ENCODE data around the gene RAPGEFL1.

RAPGEFL1 gene

DNA sequence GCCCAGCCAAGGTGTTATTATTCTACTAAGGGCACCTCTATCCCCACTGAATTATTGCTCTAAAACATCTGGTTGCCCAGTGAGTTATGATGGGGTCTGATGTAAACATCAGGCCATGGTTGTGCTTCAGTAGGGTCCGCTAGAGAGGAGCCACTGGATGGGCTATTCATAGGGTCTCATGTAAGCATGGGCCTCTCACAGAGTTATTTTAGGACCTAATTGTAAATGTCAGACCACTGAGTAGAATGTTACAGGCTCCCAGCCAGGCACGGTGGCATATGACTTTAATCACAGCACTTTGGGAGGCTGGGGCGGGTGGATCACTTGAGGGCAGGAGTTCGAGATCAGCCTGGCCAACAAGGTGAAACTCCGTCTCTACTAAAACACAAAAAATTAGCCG is 5.3 kb downstream of the RAPGEFL1 start:
- no peak overlapping the region for H3K4me2 ChIP-seq
- H3K9ac ChIP-seq: no peak overlapping the region
- TF ChIP-seq, protein P1, sequence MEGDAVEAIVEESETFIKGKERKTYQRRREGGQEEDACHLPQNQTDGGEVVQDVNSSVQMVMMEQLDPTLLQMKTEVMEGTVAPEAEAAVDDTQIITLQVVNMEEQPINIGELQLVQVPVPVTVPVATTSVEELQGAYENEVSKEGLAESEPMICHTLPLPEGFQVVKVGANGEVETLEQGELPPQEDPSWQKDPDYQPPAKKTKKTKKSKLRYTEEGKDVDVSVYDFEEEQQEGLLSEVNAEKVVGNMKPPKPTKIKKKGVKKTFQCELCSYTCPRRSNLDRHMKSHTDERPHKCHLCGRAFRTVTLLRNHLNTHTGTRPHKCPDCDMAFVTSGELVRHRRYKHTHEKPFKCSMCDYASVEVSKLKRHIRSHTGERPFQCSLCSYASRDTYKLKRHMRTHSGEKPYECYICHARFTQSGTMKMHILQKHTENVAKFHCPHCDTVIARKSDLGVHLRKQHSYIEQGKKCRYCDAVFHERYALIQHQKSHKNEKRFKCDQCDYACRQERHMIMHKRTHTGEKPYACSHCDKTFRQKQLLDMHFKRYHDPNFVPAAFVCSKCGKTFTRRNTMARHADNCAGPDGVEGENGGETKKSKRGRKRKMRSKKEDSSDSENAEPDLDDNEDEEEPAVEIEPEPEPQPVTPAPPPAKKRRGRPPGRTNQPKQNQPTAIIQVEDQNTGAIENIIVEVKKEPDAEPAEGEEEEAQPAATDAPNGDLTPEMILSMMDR (conservative IDR thresholded peaks at IDR 0.05; ENCODE audit: low read depth, low read length): no peak
- H2AFZ ChIP-seq (ENCODE audit: low read depth): no peak overlapping the region
- H3K79me2 ChIP-seq (ENCODE audit: insufficient read depth, low read depth): no peaks in the 10 kb centered on the region
- H3K36me3 ChIP-seq (ENCODE audit: insufficient read depth): no peaks in the 10 kb centered on the region
- H3K27me3 ChIP-seq (ENCODE audit: insufficient read depth, low read depth): no peaks in the 10 kb centered on the region
- no peak overlapping the region for H3K4me3 ChIP-seq (IDR thresholded peaks at IDR 0.05; ENCODE audit: insufficient read depth, low read depth, low read length)
- H3K27ac ChIP-seq: no peak overlapping the region
- H4K20me1 ChIP-seq (ENCODE audit: insufficient read depth): no peaks in the 10 kb centered on the region
- H3K4me1 ChIP-seq (ENCODE audit: low read depth, poor library complexity, severe bottlenecking): peaks cover 1% of the 10 kb centered on the region

DNA sequence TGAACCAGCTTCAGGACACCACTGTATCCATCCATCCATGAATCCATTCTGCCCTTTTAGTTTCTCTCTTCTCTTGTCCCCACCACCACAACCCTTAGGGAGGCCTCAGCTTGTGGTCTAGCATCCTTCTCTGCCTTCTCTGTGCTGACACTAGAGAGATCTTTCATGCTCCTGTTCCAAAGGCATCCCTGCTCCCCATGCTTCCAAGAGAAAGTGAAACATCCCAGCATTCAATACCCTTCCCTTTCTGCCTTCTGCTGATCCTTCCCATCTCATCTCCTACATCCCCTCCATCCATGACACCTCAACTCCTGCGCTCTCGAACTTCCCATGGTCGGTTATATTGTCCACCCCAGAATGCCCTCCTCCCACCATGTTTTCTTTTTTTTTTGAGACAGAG is 10.0 kb downstream of the RAPGEFL1 start:
- no peak overlapping the region for H3K27ac ChIP-seq
- TF ChIP-seq, protein P1 (conservative IDR thresholded peaks at IDR 0.05; ENCODE audit: low read depth, low read length): no peak
- H3K36me3 ChIP-seq (ENCODE audit: insufficient read depth): no peaks in the 10 kb centered on the region
- no peak overlapping the region for H2AFZ ChIP-seq (ENCODE audit: low read depth)
- no peaks in the 10 kb centered on the region for H3K79me2 ChIP-seq (ENCODE audit: insufficient read depth, low read depth)
- H3K4me1 ChIP-seq (ENCODE audit: low read depth, poor library complexity, severe bottlenecking): peaks cover 15% of the 10 kb centered on the region
- H3K9ac ChIP-seq: no peak overlapping the region
- no peak overlapping the region for H3K4me2 ChIP-seq
- H4K20me1 ChIP-seq (ENCODE audit: insufficient read depth): no peaks in the 10 kb centered on the region
- no peak overlapping the region for H3K4me3 ChIP-seq (IDR thresholded peaks at IDR 0.05; ENCODE audit: insufficient read depth, low read depth, low read length)
- no peaks in the 10 kb centered on the region for H3K27me3 ChIP-seq (ENCODE audit: insufficient read depth, low read depth)

DNA sequence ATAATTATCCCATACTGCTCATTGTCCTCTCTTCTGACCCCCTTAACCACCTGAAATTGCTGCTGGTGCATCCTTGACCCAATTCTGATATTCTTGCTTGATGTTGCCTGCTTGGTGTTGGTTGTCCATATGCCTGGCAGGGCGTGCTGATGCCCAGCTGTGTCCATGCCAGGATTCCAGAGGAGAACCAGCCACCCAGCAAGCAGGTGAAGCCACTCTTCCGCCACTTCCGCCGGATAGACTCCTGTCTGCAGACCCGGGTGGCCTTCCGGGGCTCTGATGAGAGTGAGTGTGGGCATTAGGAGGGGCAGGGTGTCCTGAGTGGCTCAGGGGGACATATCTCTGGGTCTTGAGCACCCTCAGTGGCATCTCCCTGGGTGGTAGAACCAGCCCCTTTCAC is 11.4 kb downstream of the RAPGEFL1 start:
- Histone ChIP-seq H3K27ac (no peak overlapping the region), H3K4me1 (ENCODE audit: low read depth, poor library complexity, severe bottlenecking) (peaks cover 15% of the 10 kb centered on the region), H3K9ac (no peak overlapping the region), H3K79me2 (ENCODE audit: insufficient read depth, low read depth) (no peaks in the 10 kb centered on the region), H3K4me2 (no peak overlapping the region), H3K36me3 (ENCODE audit: insufficient read depth) (no peaks in the 10 kb centered on the region), H4K20me1 (ENCODE audit: insufficient read depth) (no peaks in the 10 kb centered on the region), H3K27me3 (ENCODE audit: insufficient read depth, low read depth) (no peaks in the 10 kb centered on the region), H2AFZ (ENCODE audit: low read depth) (no peak overlapping the region), H3K4me3 (IDR thresholded peaks at IDR 0.05; ENCODE audit: insufficient read depth, low read depth, low read length) (no peak overlapping the region)
- TF ChIP-seq, protein P1 (conservative IDR thresholded peaks at IDR 0.05; ENCODE audit: low read depth, low read length): no peak

DNA sequence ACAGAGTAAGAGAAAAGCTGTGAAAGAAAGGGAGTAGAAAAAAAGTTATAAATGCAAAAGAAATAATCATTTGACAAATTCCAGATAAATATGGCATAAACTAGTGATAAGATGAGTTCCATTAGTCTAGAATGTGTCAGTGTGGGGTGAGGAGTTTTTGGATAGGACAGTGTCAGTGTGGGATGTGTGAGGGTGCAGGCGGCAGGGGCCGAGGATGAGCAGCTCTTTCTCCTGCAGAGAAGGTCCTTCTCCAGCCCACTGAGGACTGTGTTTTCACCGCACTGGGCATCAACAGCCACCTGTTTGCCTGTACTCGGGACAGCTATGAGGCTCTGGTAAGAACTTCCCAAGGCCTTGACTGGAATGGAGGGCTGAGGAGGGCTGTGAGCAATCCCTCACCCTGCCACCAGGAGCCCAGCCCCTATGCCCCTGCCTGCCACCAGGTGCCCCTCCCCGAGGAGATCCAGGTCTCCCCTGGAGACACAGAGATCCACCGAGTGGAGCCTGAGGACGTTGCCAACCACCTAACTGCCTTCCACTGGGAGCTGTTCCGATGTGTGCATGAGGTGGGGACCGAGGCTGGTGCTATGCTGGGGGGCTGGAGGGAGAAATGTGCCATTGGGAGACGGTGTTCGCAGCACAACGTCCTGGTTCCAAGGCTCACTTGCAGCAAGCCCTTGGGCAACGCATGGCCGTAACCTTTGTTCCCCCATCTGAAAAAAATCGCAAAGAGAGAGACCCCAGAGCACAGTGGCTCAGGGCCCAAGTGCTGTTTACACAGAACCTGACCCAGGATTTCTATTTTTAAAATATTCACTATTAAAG is 13.1 kb downstream of the RAPGEFL1 start:
- Histone ChIP-seq H3K4me1 (ENCODE audit: low read depth, poor library complexity, severe bottlenecking) (peaks cover 15% of the 10 kb centered on the region), H3K27ac (no peak overlapping the region), H3K9ac (no peak overlapping the region), H3K27me3 (ENCODE audit: insufficient read depth, low read depth) (no peaks in the 10 kb centered on the region), H3K4me2 (peak overlapping the region; percentile 99), H4K20me1 (ENCODE audit: insufficient read depth) (no peaks in the 10 kb centered on the region), H3K4me3 (IDR thresholded peaks at IDR 0.05; ENCODE audit: insufficient read depth, low read depth, low read length) (no peak overlapping the region), H3K79me2 (ENCODE audit: insufficient read depth, low read depth) (no peaks in the 10 kb centered on the region), H3K36me3 (ENCODE audit: insufficient read depth) (no peaks in the 10 kb centered on the region), H2AFZ (ENCODE audit: low read depth) (no peak overlapping the region)
- TF ChIP-seq, protein P1 (conservative IDR thresholded peaks at IDR 0.05; ENCODE audit: low read depth, low read length): peak; percentile 54
